Measurements from ENCODE around the gene TRMT1. TPM values are rescaled to one million over a fixed set of nuclear protein-coding genes. Genes with fewer than 3 reads are reported as not detected.

Gene TRMT1
- total RNA-seq, 1 donor from 2014 or later, result 58.2 TPM

- Mint-ChIP-seq H3K36me3 (ENCODE audit: low read depth) (no peaks in the 10 kb centered on the region), H3K27me3 (ENCODE audit: low read depth) (peaks cover 100% of the 10 kb centered on the region), H3K4me3 (no peak overlapping the region), H3K4me1 (peaks cover 33% of the 10 kb centered on the region), H3K9me3 (no peaks in the 10 kb centered on the region), H3K27ac (ENCODE audit: unreplicated experiment) (no peak overlapping the region)
- DNase-seq (ENCODE audit: low read depth, low spot score), result no peak
- no peak for TF ChIP-seq CTCF (conservative IDR thresholded peaks at IDR 0.05)
Observed at GRCh38 chr19:13057147-13057572, 59.4 kb downstream of the TRMT1 start.

GRCh38 chr19:13056052-13056660 lies 60.4 kb downstream of the TRMT1 start:
- peaks cover 39% of the 10 kb centered on the region for H3K4me1 Mint-ChIP-seq
- H3K27me3 Mint-ChIP-seq (ENCODE audit: low read depth), result peaks cover 100% of the 10 kb centered on the region
- H3K9me3 Mint-ChIP-seq, result no peaks in the 10 kb centered on the region
- H3K4me3 Mint-ChIP-seq, result no peak overlapping the region
- H3K27ac Mint-ChIP-seq (ENCODE audit: unreplicated experiment), result no peak overlapping the region
- no peak for TF ChIP-seq CTCF (conservative IDR thresholded peaks at IDR 0.05)
- DNase-seq (ENCODE audit: low read depth, low spot score), result no peak
- H3K36me3 Mint-ChIP-seq (ENCODE audit: low read depth), result no peaks in the 10 kb centered on the region

GRCh38 chr19:13055213-13056051 lies 61.1 kb downstream of the TRMT1 start:
- Mint-ChIP-seq H3K27me3 (ENCODE audit: low read depth) (peaks cover 100% of the 10 kb centered on the region), H3K9me3 (no peaks in the 10 kb centered on the region), H3K4me3 (no peak overlapping the region), H3K4me1 (peaks cover 35% of the 10 kb centered on the region), H3K27ac (ENCODE audit: unreplicated experiment) (no peak overlapping the region), H3K36me3 (ENCODE audit: low read depth) (no peaks in the 10 kb centered on the region)
- DNase-seq (ENCODE audit: low read depth, low spot score), result no peak
- no peak for TF ChIP-seq CTCF (conservative IDR thresholded peaks at IDR 0.05)

Other genes starting within 250 kb of the TRMT1 start
- gene DNASE2, start 235.3 kb downstream of the TRMT1 start, total RNA-seq, result 8.6 and 11.2 TPM in 2 replicates
- 0.18 TPM in 1 of 2 replicates, not detected in the other for gene KLF1, start 229.5 kb downstream of the TRMT1 start, total RNA-seq
- 46.7 and 48.3 TPM in 2 replicates for gene GCDH, start 225.6 kb downstream of the TRMT1 start, total RNA-seq
- 1.4 and 2.0 TPM in 2 replicates for gene SYCE2, start 197.4 kb downstream of the TRMT1 start, total RNA-seq
- 81.6 and 83.1 TPM in 2 replicates for gene FARSA, start 183.0 kb downstream of the TRMT1 start, total RNA-seq
- 670 and 679 TPM in 2 replicates for gene CALR, start 178.1 kb downstream of the TRMT1 start, total RNA-seq
- 77.3 and 82.8 TPM in 2 replicates for gene RAD23A, start 170.9 kb downstream of the TRMT1 start, total RNA-seq
- gene GADD45GIP1, start 159.5 kb downstream of the TRMT1 start, total RNA-seq, result 26.0 and 26.4 TPM in 2 replicates
- not detected in 2 replicates for gene DAND5, start 147.2 kb downstream of the TRMT1 start, total RNA-seq
- 0.23 and 0.68 TPM in 2 replicates for gene NFIX, start 121.3 kb downstream of the TRMT1 start, total RNA-seq
- 0.30 and 0.45 TPM in 2 replicates for gene LYL1, start 13.9 kb downstream of the TRMT1 start, total RNA-seq
- 88.3 and 99.4 TPM in 2 replicates for gene NACC1, start 1.5 kb upstream of the TRMT1 start, total RNA-seq
- 60.6 and 60.7 TPM in 2 replicates for gene STX10, start 33.6 kb upstream of the TRMT1 start, total RNA-seq
- gene IER2, start 33.7 kb upstream of the TRMT1 start, total RNA-seq, result 72.5 and 80.3 TPM in 2 replicates

Data from neural crest cell (in vitro differentiated cells).